ENCODE measurements around the gene ZNF892.

ZNF892 gene

GRCh38 chr2:95206096-95206495 is 1.2 kb upstream of the ZNF892 start:
- Histone ChIP-seq H3K36me3 (replicated peaks) (no peaks in the 10 kb centered on the region), H3K27ac (no peak overlapping the region), H3K4me3 (ENCODE audit: low read depth, low read length) (no peak overlapping the region), H3K27me3 (replicated peaks) (no peaks in the 10 kb centered on the region)
- no peak for TF ChIP-seq CTCF (IDR thresholded peaks at IDR 0.05; ENCODE audit: low read depth, low read length, missing control alignments)
- DNase-seq, result no peak
- in situ Hi-C loops (cut with HindIII; ENCODE audit: low pct_ligation_motif_present, low sequenced_read_pairs), result no loop called here

GRCh38 chr2:95208106-95208505 is 785 bp downstream of the ZNF892 start:
- H3K36me3 ChIP-seq (replicated peaks), result peaks cover 13% of the 10 kb centered on the region
- peak; percentile 4 for DNase-seq
- no peaks in the 10 kb centered on the region for H3K27me3 ChIP-seq (replicated peaks)
- peak overlapping the region; percentile 80 for H3K4me3 ChIP-seq (ENCODE audit: low read depth, low read length)
- in situ Hi-C loops (cut with HindIII; ENCODE audit: low pct_ligation_motif_present, low sequenced_read_pairs), result no loop called here
- peak overlapping the region; percentile 16 for H3K27ac ChIP-seq
- TF ChIP-seq CTCF (IDR thresholded peaks at IDR 0.05; ENCODE audit: low read depth, low read length, missing control alignments), result no peak

GRCh38 chr2:95215018-95215612 is 7.8 kb downstream of the ZNF892 start:
- Histone ChIP-seq H3K36me3 (replicated peaks) (peaks cover 29% of the 10 kb centered on the region), H3K4me3 (ENCODE audit: low read depth, low read length) (no peak overlapping the region), H3K27ac (no peak overlapping the region), H3K27me3 (replicated peaks) (no peaks in the 10 kb centered on the region)
- DNase-seq, result no peak
- in situ Hi-C loops (cut with HindIII; ENCODE audit: low pct_ligation_motif_present, low sequenced_read_pairs), result no loop called here
- TF ChIP-seq CTCF (IDR thresholded peaks at IDR 0.05; ENCODE audit: low read depth, low read length, missing control alignments), result no peak

GRCh38 chr2:95220449-95220848 is 13.1 kb downstream of the ZNF892 start:
- H3K27ac ChIP-seq, result no peak overlapping the region
- no peak for TF ChIP-seq CTCF (IDR thresholded peaks at IDR 0.05; ENCODE audit: low read depth, low read length, missing control alignments)
- no peak for DNase-seq
- H3K36me3 ChIP-seq (replicated peaks), result no peaks in the 10 kb centered on the region
- no peak overlapping the region for H3K4me3 ChIP-seq (ENCODE audit: low read depth, low read length)
- H3K27me3 ChIP-seq (replicated peaks), result no peaks in the 10 kb centered on the region
- in situ Hi-C loops (cut with HindIII; ENCODE audit: low pct_ligation_motif_present, low sequenced_read_pairs), result no loop called here

- DNase-seq, result no peak
- H3K4me3 ChIP-seq (ENCODE audit: low read depth, low read length), result no peak overlapping the region
- no peaks in the 10 kb centered on the region for H3K27me3 ChIP-seq (replicated peaks)
- no peak for TF ChIP-seq CTCF (IDR thresholded peaks at IDR 0.05; ENCODE audit: low read depth, low read length, missing control alignments)
- in situ Hi-C loops (cut with HindIII; ENCODE audit: low pct_ligation_motif_present, low sequenced_read_pairs), result no loop called here
- H3K36me3 ChIP-seq (replicated peaks), result no peaks in the 10 kb centered on the region
- no peak overlapping the region for H3K27ac ChIP-seq
Measured at GRCh38 chr2:95225658-95226057, 18.3 kb downstream of the ZNF892 start.

- TF ChIP-seq CTCF (IDR thresholded peaks at IDR 0.05; ENCODE audit: low read depth, low read length, missing control alignments), result peak; percentile 88
- in situ Hi-C loops (cut with HindIII; ENCODE audit: low pct_ligation_motif_present, low sequenced_read_pairs), result no loop called here
- Histone ChIP-seq H3K36me3 (replicated peaks) (no peaks in the 10 kb centered on the region), H3K4me3 (ENCODE audit: low read depth, low read length) (no peak overlapping the region), H3K27ac (no peak overlapping the region), H3K27me3 (replicated peaks) (no peaks in the 10 kb centered on the region)
- peak; percentile 44 for DNase-seq
Measured at GRCh38 chr2:95231723-95232122, 24.4 kb downstream of the ZNF892 start.
